Esophagus muscularis mucosa (tissue), 2 donors: ENCODE results near the gene UROC1.

Experiments used
- EP300 ChIP-seq: sonication (generic); formaldehyde crosslinking; IDR thresholded peaks from one replicate; pipeline ENCODE4 v1.6.1; 2017; ENCODE audit warnings: antibody characterized with exemption
- POLR2A ChIP-seq: fragments of 450-650 bp; IDR thresholded peaks from one replicate; pipeline ENCODE4 v1.6.1; 2017; ENCODE audit warnings: antibody characterized with exemption, moderate library complexity, mild to moderate bottlenecking, low read depth

DNA sequence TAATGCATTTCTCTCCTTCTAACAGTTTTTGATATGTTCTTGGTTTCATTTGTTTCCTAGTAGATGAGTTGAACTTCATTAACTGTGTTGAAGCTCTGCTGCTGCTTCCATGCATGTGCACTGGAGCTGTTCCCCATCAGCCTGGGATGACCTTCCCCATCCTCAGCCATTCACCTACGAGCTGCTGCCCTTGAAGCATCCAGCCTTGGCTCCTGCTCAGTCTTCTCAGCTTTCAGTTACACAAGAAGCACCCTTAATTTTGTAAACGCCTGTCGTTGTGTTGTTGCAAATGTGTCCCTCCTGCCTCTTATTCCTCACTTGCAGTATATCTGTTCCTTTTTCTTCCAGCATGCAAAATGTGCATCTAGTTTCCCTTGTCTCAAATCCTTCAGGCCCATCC, 33.4 kb downstream of the UROC1 start:
- TF ChIP-seq EP300: no peak
- no peak for TF ChIP-seq POLR2A
